Erythroblast (primary cell): ENCODE data around the gene NRL.

ENCODE experiments used
- DNase-seq, 2 experiments: peaks; one replicate each; lab custom pipeline; 2025; lab: John Stamatoyannopoulos, UW
- GATA1 ChIP-seq: IDR thresholded peaks from 2 replicates; pipeline ENCODE4 v1.6.1; 2011; ENCODE audit warnings: low read depth, mild to moderate bottlenecking, control low read depth, low read length, moderate library complexity
- POLR2A ChIP-seq: IDR thresholded peaks from 2 replicates; pipeline ENCODE4 v1.6.1; 2011; ENCODE audit warnings: mild to moderate bottlenecking, low read length

The NRL gene

GRCh38 chr14:24114532-24115421, at the start of gene NRL, which contains the start of gene DCAF11:
TSS of gene NRL (minus strand) at chr14:24114949. CDS start at chr14:24082848, 32,101 bp downstream.
TSS of gene DCAF11 (plus strand) at chr14:24114777. CDS start at chr14:24115595, 818 bp downstream.
- no peak for TF ChIP-seq GATA1
- TF ChIP-seq POLR2A, result peak; percentile 83
- peak; percentile 100 for DNase-seq

- peak; percentile 26 to 43 for DNase-seq
- TF ChIP-seq POLR2A (no peak), GATA1 (no peak)
Measured at GRCh38 chr14:24162093-24162492, 47.3 kb upstream of the NRL start.

- peak; percentile 99 to 100 for DNase-seq
Measured at GRCh38 chr14:24160850-24161804, 46.4 kb upstream of the NRL start, which contains the start of gene IRF9. TSS of gene IRF9 (plus strand) at chr14:24161265. CDS start at chr14:24162145, 880 bp downstream.

GRCh38 chr14:24160499-24160849, 45.7 kb upstream of the NRL start:
- no peak for DNase-seq
- TF ChIP-seq GATA1, result no peak
- no peak for TF ChIP-seq POLR2A

More at GRCh38 chr14:24160850-24161804, 46.4 kb upstream of the NRL start, which contains the start of gene IRF9:
- TF ChIP-seq GATA1 (no peak), POLR2A (peak; percentile 88)

GRCh38 chr14:24159777-24160498, 45.2 kb upstream of the NRL start:
- no peak for DNase-seq
- TF ChIP-seq GATA1, result no peak
- TF ChIP-seq POLR2A, result no peak

DNA sequence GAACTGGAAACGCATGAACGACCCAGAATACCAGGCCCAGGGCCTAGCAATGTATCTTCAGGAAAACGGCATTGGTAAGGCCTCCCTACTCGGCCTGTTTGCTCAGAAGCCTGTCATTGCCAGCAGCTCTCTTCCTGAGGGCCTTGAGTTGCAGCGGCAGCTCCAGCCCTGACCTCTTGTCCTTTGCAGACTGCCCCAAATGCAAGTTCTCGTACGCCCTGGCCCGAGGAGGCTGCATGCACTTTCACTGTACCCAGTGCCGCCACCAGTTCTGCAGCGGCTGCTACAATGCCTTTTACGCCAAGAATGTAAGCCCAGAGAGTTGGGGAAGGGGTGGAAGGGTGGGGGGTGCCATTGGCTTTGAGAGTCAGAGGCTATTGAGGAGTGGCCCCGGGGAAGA, 42.6 kb upstream of the NRL start:
- TF ChIP-seq GATA1 (no peak), POLR2A (no peak)
- no peak for DNase-seq

DNA sequence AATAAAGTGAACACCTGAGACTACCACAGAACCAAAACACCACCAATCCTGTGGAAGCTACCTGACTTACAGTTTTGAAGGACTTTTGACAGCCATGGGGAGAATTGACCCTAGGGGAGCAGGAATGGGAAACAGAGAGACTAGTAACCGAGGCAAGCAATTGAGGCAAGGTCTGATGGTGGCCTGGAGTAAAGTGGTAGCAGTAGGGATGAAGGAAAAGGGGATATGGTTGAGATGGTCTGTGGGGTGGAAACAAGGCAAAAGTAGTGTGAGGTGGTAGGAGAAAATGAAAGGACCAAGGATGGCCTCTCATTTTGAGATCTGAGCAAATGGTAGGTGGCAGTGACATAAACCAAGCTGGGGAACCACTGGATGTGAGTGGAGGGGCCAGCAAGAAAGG, 42.1 kb upstream of the NRL start:
- no peak for DNase-seq
- TF ChIP-seq POLR2A, result no peak
- no peak for TF ChIP-seq GATA1

DNA sequence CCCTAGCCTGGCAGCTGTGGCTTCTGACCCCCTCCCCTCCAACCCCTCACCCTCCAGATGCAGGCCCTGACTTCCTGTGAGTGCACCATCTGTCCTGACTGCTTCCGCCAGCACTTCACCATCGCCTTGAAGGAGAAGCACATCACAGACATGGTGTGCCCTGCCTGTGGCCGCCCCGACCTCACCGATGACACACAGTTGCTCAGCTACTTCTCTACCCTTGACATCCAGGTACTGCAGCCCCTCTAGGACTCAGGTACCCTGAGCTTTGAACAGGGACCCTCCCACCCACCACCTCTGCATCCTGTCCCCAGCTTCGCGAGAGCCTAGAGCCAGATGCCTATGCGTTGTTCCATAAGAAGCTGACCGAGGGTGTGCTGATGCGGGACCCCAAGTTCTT, 40.4 kb upstream of the NRL start:
- no peak for DNase-seq

DNA sequence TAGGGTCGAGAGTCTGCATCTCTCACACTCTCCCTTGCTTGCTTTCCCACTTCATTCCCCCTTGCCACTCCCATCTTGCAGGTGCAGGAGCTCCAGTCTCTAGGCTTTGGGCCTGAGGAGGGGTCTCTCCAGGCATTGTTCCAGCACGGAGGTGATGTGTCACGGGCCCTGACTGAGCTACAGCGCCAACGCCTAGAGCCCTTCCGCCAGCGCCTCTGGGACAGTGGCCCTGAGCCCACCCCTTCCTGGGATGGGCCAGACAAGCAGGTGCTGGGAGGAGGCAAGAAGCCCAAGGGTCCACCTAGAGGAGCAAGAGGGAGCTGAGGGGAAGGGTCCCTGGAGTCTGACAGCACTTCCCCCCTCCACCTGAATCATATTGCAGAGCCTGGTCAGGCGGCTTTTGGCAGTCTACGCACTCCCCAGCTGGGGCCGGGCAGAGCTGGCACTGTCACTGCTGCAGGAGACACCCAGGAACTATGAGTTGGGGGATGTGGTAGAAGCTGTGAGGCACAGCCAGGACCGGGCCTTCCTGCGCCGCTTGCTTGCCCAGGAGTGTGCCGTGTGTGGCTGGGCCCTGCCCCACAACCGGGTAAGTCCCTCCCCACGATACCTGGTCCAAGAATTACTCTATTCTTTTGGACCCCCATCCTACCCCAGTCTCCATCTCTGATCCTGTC, 36.8 kb upstream of the NRL start:
- DNase-seq, result no peak
- TF ChIP-seq GATA1 (no peak), POLR2A (no peak)

More for the DNA sequence above, 40.4 kb upstream of the NRL start:
- TF ChIP-seq GATA1 (no peak), POLR2A (no peak)

- DNase-seq, result no peak
- TF ChIP-seq POLR2A (no peak), GATA1 (no peak)
Measured at GRCh38 chr14:24150993-24151392, 36.2 kb upstream of the NRL start.

GRCh38 chr14:24150567-24150966, 35.8 kb upstream of the NRL start:
- no peak for TF ChIP-seq GATA1
- TF ChIP-seq POLR2A, result no peak
- DNase-seq, result no peak

DNA sequence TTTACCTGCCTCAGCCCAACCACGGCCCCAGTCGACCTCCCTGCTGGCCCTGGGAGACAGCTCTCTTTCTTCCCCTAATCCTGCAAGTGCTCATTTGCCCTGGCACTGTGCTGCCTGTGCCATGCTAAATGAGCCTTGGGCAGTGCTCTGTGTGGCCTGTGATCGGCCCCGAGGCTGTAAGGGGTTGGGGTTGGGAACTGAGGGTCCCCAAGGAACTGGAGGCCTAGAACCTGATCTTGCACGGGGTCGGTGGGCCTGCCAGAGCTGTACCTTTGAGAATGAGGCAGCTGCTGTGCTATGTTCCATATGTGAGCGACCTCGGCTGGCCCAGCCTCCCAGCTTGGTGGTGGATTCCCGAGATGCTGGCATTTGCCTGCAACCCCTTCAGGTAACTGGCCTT, 35.3 kb upstream of the NRL start:
- TF ChIP-seq POLR2A (no peak), GATA1 (no peak)
- no peak for DNase-seq

- no peak for TF ChIP-seq GATA1
- TF ChIP-seq POLR2A, result no peak
- no peak for DNase-seq
Measured at GRCh38 chr14:24149302-24149969, 34.7 kb upstream of the NRL start.
